ENCODE measurements around the gene HERC5. TPM values are rescaled to one million over a fixed set of nuclear protein-coding genes. Genes with fewer than 3 reads are reported as not detected.

The HERC5 gene
- total RNA-seq, 2 donors from 2014 or later, result 9.6 to 10.1 TPM

GRCh38 chr4:88523325-88524129 is 66.6 kb downstream of the HERC5 start, which contains the start of gene PYURF:
Gene PYURF (minus strand): TSS chr4:88523776. CDS start chr4:88523700, 76 bp downstream.
- WGBS, 2 experiments (ENCODE audit: insufficient coverage in 1 of 2, insufficient read length in 1 of 2), result 1 to 3% methylated on average over 8 to 67 of the region's 68 CpGs
- Histone ChIP-seq H3K9ac (ENCODE audit: extremely low read depth, low read length, poor library complexity, severe bottlenecking) (peak within 1 kb of the TSS; percentile 70), H3K27me3 (ENCODE audit: control insufficient read depth, insufficient read depth, low read length, poor library complexity, severe bottlenecking) (no peaks in the 10 kb centered on the region), H3K4me3 (ENCODE audit: low read length) (peak within 1 kb of the TSS; percentile 92), H3K36me3 (ENCODE audit: control insufficient read depth, insufficient read depth, low read length) (peaks cover 21% of the 10 kb centered on the region), H3K9me3 (ENCODE audit: control insufficient read depth, low read length) (no peaks in the 10 kb centered on the region), H3K4me1 (ENCODE audit: control insufficient read depth, insufficient read depth, low read length) (no peaks in the 10 kb centered on the region), H3K27ac (ENCODE audit: low read depth, low read length) (peak within 1 kb of the TSS; percentile 74)
- Mint-ChIP-seq H3K27me3 (ENCODE audit: insufficient read depth) (no peaks in the 10 kb centered on the region), H3K36me3 (ENCODE audit: low read depth) (peaks cover 15% of the 10 kb centered on the region), H3K9me3 (no peaks in the 10 kb centered on the region), H3K27ac (peak within 1 kb of the TSS; percentile 91), H3K4me3 (peak within 1 kb of the TSS; percentile 90), H3K4me1 (peaks cover 8% of the 10 kb centered on the region)
- no peak for TF ChIP-seq CTCF (conservative IDR thresholded peaks at IDR 0.05)
- DNase-seq, result peak; percentile 98

DNA sequence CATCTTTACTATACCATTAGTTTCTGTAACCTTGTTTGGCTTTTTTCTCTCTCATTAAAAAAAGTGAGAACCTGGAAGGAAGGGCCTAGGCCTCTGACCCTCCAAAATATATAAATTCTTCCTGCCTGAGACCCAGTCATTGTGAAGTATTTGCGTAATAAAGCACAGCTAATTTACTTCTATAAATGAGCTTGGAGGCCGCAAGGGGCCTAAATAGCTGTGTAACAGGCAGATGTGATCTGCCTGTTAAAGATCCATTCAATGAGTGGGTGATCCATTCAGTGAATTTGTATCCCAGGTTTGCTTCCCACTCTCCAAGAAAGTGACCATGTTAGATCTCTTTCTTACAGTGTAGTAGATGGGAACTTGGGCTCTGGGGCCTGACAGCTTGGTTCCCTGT is 67.3 kb downstream of the HERC5 start:
- no peak for TF ChIP-seq CTCF (conservative IDR thresholded peaks at IDR 0.05)
- Histone ChIP-seq H3K9me3 (ENCODE audit: control insufficient read depth, low read length) (no peaks in the 10 kb centered on the region), H3K4me1 (ENCODE audit: control insufficient read depth, insufficient read depth, low read length) (no peaks in the 10 kb centered on the region), H3K4me3 (ENCODE audit: low read length) (peak overlapping the region; percentile 92), H3K27ac (ENCODE audit: low read depth, low read length) (peak overlapping the region; percentile 74), H3K27me3 (ENCODE audit: control insufficient read depth, insufficient read depth, low read length, poor library complexity, severe bottlenecking) (no peaks in the 10 kb centered on the region), H3K9ac (ENCODE audit: extremely low read depth, low read length, poor library complexity, severe bottlenecking) (peak overlapping the region; percentile 70), H3K36me3 (ENCODE audit: control insufficient read depth, insufficient read depth, low read length) (peaks cover 21% of the 10 kb centered on the region)
- DNase-seq, result no peak
- H3K27ac Mint-ChIP-seq, result peak overlapping the region; percentile 87
- no peaks in the 10 kb centered on the region for H3K27me3 Mint-ChIP-seq (ENCODE audit: insufficient read depth)
- H3K9me3 Mint-ChIP-seq, result no peaks in the 10 kb centered on the region
- H3K4me3 Mint-ChIP-seq, result peak overlapping the region; percentile 90
- WGBS, 2 experiments (ENCODE audit: insufficient coverage in 1 of 2, insufficient read length in 1 of 2), result 64 to 80% methylated on average over 2 of the region's 2 CpGs
- peaks cover 8% of the 10 kb centered on the region for H3K4me1 Mint-ChIP-seq
- H3K36me3 Mint-ChIP-seq (ENCODE audit: low read depth), result peaks cover 15% of the 10 kb centered on the region

DNA sequence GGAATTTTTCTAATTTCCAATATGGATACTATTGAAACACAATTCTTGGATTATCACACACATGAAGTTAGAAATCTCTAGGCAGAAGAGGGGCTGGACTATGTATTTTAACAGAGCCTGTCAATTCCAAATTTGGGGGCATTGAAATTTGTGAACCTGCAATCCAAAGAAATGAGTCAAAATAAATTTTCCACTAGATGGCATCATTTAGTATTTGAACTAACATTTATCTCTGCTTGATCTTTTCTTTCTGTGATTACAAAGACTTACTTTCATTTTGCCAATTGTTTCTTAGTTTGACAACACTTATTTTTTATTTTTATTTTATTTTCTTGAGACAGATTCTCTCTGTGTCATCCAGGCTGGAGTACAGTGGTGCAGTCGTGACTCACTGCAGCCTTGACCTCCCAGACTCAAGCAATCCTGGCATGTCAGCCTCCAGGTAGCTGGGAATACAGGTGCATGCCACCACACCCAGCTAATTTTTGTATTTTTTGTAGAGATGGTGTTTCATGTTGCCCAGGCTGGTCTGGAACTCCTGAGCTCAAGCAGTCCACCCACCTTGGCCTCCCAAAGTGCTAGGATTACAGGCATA is 69.4 kb downstream of the HERC5 start:
- WGBS, 2 experiments (ENCODE audit: insufficient coverage in 1 of 2, insufficient read length in 1 of 2), result 65 to 92% methylated on average over 1 of the region's 1 CpG
- peaks cover 6% of the 10 kb centered on the region for H3K36me3 ChIP-seq (ENCODE audit: control insufficient read depth, insufficient read depth, low read length)
- no peaks in the 10 kb centered on the region for H3K9me3 Mint-ChIP-seq
- H3K4me1 Mint-ChIP-seq, result peaks cover 8% of the 10 kb centered on the region
- no peak overlapping the region for H3K27ac ChIP-seq (ENCODE audit: low read depth, low read length)
- no peak overlapping the region for H3K9ac ChIP-seq (ENCODE audit: extremely low read depth, low read length, poor library complexity, severe bottlenecking)
- H3K27me3 ChIP-seq (ENCODE audit: control insufficient read depth, insufficient read depth, low read length, poor library complexity, severe bottlenecking), result no peaks in the 10 kb centered on the region
- TF ChIP-seq CTCF (conservative IDR thresholded peaks at IDR 0.05), result peak; percentile 59
- peaks cover under 1% of the 10 kb centered on the region for H3K36me3 Mint-ChIP-seq (ENCODE audit: low read depth)
- H3K27ac Mint-ChIP-seq, result no peak overlapping the region
- no peak for DNase-seq
- H3K4me1 ChIP-seq (ENCODE audit: control insufficient read depth, insufficient read depth, low read length), result no peaks in the 10 kb centered on the region
- H3K9me3 ChIP-seq (ENCODE audit: control insufficient read depth, low read length), result no peaks in the 10 kb centered on the region
- H3K4me3 ChIP-seq (ENCODE audit: low read length), result no peak overlapping the region
- no peak overlapping the region for H3K4me3 Mint-ChIP-seq
- H3K27me3 Mint-ChIP-seq (ENCODE audit: insufficient read depth), result no peaks in the 10 kb centered on the region

All from endodermal cell (in vitro differentiated cells).